Transverse colon (tissue), 3 donors: ENCODE results near the gene NOM1.

ENCODE experiments used
- POLR2A ChIP-seq: fragments of 450-650 bp; IDR thresholded peaks from one replicate; pipeline ENCODE4 v1.6.1; 2016; ENCODE audit warnings: antibody characterized with exemption, mild to moderate bottlenecking, moderate library complexity
- TF ChIP-seq, protein P1 (sequence below), 5 experiments: fragments of 200-600 bp in 3 of 5; fragments of 450-650 bp in 2 of 5; sonication (generic) in 3 of 5; IDR thresholded peaks; 1 replicate in 2 of 5; 2 replicates in 3 of 5; pipeline ENCODE4 v1.5.1; 2016 to 2017; ENCODE audit warnings: antibody characterized with exemption in 5 of 5, inconsistent platforms in 3 of 5, mild to moderate bottlenecking in 2 of 5, moderate library complexity in 1 of 5

DNA sequence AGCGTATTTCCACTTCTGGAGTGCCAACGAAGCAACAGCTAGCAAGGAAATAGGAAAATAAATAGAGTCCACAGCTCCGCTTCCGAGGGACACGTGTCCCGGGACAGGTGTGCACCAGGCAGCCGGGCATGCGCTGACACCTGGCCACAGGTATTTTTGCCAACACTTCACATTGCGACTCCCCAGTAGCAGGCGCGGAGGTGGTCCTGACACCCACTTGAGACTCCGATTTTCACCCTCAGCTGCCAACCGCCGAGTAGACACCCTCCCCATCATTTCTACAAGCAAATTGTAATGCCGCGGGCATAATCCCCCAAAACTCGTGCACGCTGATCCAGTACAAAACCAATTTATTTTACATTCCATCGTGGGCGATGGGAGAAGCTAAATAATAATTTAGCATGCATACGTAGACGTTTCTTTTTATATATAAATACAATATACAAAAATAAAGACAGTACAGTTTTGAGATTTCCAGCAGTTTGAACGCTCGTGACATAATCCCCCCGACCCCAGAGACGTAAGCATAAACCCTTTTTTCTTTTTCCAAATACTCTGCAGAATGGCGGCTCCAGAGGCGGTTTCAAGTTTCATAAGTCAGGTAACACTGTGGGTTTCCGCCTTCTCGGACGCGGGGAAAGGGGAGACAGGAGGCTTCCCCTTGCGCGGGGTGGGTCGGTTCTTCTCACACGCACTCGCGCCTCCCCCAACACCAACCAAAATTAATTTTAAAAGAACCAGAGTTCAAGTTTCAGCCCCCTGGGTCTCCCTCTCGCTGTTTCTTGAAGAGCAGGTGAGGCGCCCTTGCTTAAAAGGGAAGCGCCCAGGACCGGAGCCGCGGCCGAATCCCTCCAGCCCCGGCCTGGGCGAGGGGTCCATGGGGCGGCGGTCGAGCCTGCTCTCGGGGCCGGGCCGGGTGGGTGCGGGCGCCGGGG, 55.3 kb downstream of the NOM1 start:
- TF ChIP-seq POLR2A = no peak
- TF ChIP-seq, protein P1, sequence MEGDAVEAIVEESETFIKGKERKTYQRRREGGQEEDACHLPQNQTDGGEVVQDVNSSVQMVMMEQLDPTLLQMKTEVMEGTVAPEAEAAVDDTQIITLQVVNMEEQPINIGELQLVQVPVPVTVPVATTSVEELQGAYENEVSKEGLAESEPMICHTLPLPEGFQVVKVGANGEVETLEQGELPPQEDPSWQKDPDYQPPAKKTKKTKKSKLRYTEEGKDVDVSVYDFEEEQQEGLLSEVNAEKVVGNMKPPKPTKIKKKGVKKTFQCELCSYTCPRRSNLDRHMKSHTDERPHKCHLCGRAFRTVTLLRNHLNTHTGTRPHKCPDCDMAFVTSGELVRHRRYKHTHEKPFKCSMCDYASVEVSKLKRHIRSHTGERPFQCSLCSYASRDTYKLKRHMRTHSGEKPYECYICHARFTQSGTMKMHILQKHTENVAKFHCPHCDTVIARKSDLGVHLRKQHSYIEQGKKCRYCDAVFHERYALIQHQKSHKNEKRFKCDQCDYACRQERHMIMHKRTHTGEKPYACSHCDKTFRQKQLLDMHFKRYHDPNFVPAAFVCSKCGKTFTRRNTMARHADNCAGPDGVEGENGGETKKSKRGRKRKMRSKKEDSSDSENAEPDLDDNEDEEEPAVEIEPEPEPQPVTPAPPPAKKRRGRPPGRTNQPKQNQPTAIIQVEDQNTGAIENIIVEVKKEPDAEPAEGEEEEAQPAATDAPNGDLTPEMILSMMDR (IDR thresholded peaks at IDR 0.05) = no peak
